Measurements from ENCODE around the gene ABCC4.
A peak's percentile ranks its signal among the peaks of the same experiment; 100 is the strongest.
"Not testable (repeated sequence)": the region's sequence is repeated elsewhere in the genome, so short reads cannot be mapped to it uniquely, and the experiment has no call there.

ABCC4 gene

GRCh38 chr13:95193509-95194230 is 107.6 kb downstream of the ABCC4 start:
- no peak for DNase-seq

GRCh38 chr13:95192998-95193397 is 108.3 kb downstream of the ABCC4 start:
- DNase-seq: no peak

GRCh38 chr13:95192564-95192945 is 108.7 kb downstream of the ABCC4 start:
- not testable (repeated sequence) for DNase-seq

GRCh38 chr13:95191821-95192563 is 109.3 kb downstream of the ABCC4 start:
- peak; percentile 65 for DNase-seq

GRCh38 chr13:95188128-95188527 is 113.1 kb downstream of the ABCC4 start:
- no peak for DNase-seq

GRCh38 chr13:95185851-95186250 is 115.4 kb downstream of the ABCC4 start:
- peak; percentile 12 for DNase-seq

- no peak for DNase-seq
Measured at GRCh38 chr13:95185311-95185710, 115.9 kb downstream of the ABCC4 start.

GRCh38 chr13:95184317-95184716 is 116.9 kb downstream of the ABCC4 start:
- no peak for DNase-seq

- DNase-seq: peak; percentile 62
Measured at GRCh38 chr13:95182570-95183265, 118.5 kb downstream of the ABCC4 start.

- no peak for DNase-seq
Measured at GRCh38 chr13:95181586-95181985, 119.7 kb downstream of the ABCC4 start.

GRCh38 chr13:95180513-95181245 is 120.6 kb downstream of the ABCC4 start:
- DNase-seq: no peak

- no peak for DNase-seq
Measured at GRCh38 chr13:95176611-95177259, 124.5 kb downstream of the ABCC4 start.

- DNase-seq: no peak
Measured at GRCh38 chr13:95174517-95174916, 126.7 kb downstream of the ABCC4 start.

GRCh38 chr13:95168191-95168590 is 133.1 kb downstream of the ABCC4 start:
- no peak for DNase-seq

GRCh38 chr13:95167003-95167402 is 134.2 kb downstream of the ABCC4 start:
- not testable (repeated sequence) for DNase-seq

GRCh38 chr13:95164830-95165229 is 136.4 kb downstream of the ABCC4 start:
- no peak for DNase-seq

- no peak for DNase-seq
Measured at GRCh38 chr13:95160112-95160906, 140.9 kb downstream of the ABCC4 start.

- no peak for DNase-seq
Measured at GRCh38 chr13:95159458-95159857, 141.8 kb downstream of the ABCC4 start.

- peak; percentile 13 for DNase-seq
Measured at GRCh38 chr13:95156208-95156607, 145.0 kb downstream of the ABCC4 start.

GRCh38 chr13:95155504-95155903 is 145.7 kb downstream of the ABCC4 start:
- DNase-seq: no peak

- DNase-seq: no peak
Measured at GRCh38 chr13:95155093-95155492, 146.2 kb downstream of the ABCC4 start.

GRCh38 chr13:95154413-95154886 is 146.8 kb downstream of the ABCC4 start:
- no peak for DNase-seq
